Measurements from ENCODE around the gene RPIA.

RPIA gene

DNA sequence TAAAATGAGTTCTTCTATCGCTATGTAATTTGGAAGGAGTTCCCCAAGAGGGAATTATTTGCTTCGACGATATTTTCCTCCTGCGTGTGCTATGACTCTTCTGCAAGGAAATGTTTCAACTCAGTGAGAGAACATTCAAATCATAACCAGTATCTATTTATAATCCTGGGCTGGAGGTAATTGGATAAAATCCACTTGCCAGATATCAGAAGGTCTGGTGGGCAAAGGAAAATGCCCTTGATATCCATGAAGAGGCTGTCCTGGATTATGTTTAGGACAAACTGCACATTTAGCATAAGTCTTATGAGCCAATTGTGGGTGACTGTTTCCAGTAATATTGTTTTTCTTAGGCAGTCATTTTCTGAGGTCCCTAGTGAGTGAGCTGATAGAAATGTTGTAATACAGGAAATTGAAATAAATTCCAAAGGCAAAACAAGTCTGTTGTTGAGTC lies 17.7 kb downstream of the RPIA start:
- peaks cover 5% of the 10 kb centered on the region for H3K36me3 ChIP-seq
- H3K4me3 ChIP-seq (ENCODE audit: low read depth in 1 of 2, low read length in 1 of 2): no peak overlapping the region
- H3K27ac ChIP-seq: no peak overlapping the region
- H3K4me1 ChIP-seq (ENCODE audit: control insufficient read depth in 1 of 2, insufficient read depth in 1 of 2, low read depth in 1 of 2, low read length in 1 of 2): peaks cover 4% of the 10 kb centered on the region in 2 experiments
- no peaks in the 10 kb centered on the region for H3K27me3 ChIP-seq
- TF ChIP-seq CTCF (IDR thresholded peaks at IDR 0.05): no peak
- no peaks in the 10 kb centered on the region for H3K9me3 ChIP-seq

DNA sequence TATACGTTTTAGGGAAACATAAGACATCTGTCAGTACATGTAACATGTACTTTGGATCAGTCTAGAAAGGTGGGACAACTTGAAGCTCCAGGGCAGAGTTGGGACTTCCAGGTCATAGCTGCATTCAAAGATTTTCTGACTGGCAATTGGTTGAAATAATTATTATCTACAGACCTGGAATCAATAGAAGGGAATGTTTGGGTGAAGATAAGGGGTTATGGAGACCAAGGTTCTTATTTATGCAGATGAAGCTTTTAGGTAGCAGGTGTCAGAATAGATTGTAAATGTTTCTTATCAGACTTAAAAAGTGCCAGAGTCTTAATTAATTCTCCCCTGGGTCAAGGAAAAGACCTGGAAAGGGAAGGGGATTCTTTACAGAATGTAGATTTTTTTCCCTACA lies 19.8 kb downstream of the RPIA start:
- Histone ChIP-seq H3K9me3 (no peaks in the 10 kb centered on the region), H3K27me3 (no peaks in the 10 kb centered on the region), H3K36me3 (no peaks in the 10 kb centered on the region), H3K27ac (no peak overlapping the region), H3K4me1 (ENCODE audit: control insufficient read depth in 1 of 2, insufficient read depth in 1 of 2, low read depth in 1 of 2, low read length in 1 of 2) (peaks cover 4% of the 10 kb centered on the region in 2 experiments), H3K4me3 (ENCODE audit: low read depth in 1 of 2, low read length in 1 of 2) (no peak overlapping the region)
- TF ChIP-seq CTCF (IDR thresholded peaks at IDR 0.05): no peak

GRCh38 chr2:88711897-88712296 lies 20.4 kb downstream of the RPIA start:
- no peak overlapping the region for H3K27ac ChIP-seq
- TF ChIP-seq CTCF (IDR thresholded peaks at IDR 0.05): no peak
- peaks cover 4% of the 10 kb centered on the region in 2 experiments for H3K4me1 ChIP-seq (ENCODE audit: control insufficient read depth in 1 of 2, insufficient read depth in 1 of 2, low read depth in 1 of 2, low read length in 1 of 2)
- H3K4me3 ChIP-seq (ENCODE audit: low read depth in 1 of 2, low read length in 1 of 2): no peak overlapping the region
- no peaks in the 10 kb centered on the region for H3K9me3 ChIP-seq
- no peaks in the 10 kb centered on the region for H3K36me3 ChIP-seq
- H3K27me3 ChIP-seq: no peaks in the 10 kb centered on the region

DNA sequence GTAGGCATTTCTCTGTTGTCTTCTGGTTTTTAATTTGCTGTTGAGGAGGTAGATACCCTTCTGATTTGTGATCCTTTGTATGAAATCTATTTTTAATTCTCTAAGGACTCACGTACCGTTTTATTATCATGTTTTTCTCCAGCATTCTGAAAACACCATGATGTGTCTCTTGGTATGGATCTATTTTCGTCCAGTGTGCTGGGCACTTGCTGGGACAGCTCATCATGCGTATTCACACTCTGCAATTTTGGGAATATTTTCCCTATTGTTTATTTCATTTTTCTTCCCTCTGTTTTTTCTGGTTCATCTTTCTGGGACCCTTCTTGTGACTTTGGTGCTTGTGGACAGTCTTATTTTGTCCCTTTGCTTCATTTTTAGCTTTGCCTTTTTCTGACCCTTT lies 21.9 kb downstream of the RPIA start:
- H3K27ac ChIP-seq: no peak overlapping the region
- H3K4me1 ChIP-seq (ENCODE audit: control insufficient read depth in 1 of 2, insufficient read depth in 1 of 2, low read depth in 1 of 2, low read length in 1 of 2): peaks cover 4% of the 10 kb centered on the region in 2 experiments
- H3K27me3 ChIP-seq: no peaks in the 10 kb centered on the region
- no peaks in the 10 kb centered on the region for H3K36me3 ChIP-seq
- no peak for TF ChIP-seq CTCF (IDR thresholded peaks at IDR 0.05)
- H3K4me3 ChIP-seq (ENCODE audit: low read depth in 1 of 2, low read length in 1 of 2): no peak overlapping the region
- H3K9me3 ChIP-seq: no peaks in the 10 kb centered on the region

DNA sequence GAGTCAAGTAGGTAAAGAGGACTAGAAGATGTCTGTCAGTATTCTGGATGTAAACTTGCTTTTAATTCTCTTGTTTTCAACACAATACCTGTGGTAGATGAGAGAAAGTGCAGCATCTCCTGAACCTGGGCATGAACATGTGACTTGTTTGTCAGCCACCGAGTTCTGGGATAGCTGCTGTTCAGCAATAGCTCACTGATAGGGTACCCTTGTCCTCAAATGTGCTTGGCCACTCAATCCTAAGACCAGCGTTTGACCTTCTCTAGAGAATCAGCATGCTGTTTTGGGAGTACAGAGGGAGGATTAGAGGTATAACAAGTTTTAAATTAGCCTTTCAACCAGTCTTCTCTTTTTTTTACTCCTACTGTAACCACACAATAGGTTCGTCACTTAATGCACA lies 23.2 kb downstream of the RPIA start:
- Histone ChIP-seq H3K9me3 (no peaks in the 10 kb centered on the region), H3K4me1 (ENCODE audit: control insufficient read depth in 1 of 2, insufficient read depth in 1 of 2, low read depth in 1 of 2, low read length in 1 of 2) (no peaks in the 10 kb centered on the region), H3K27me3 (no peaks in the 10 kb centered on the region), H3K4me3 (ENCODE audit: low read depth in 1 of 2, low read length in 1 of 2) (no peak overlapping the region), H3K36me3 (no peaks in the 10 kb centered on the region), H3K27ac (no peak overlapping the region)
- no peak for TF ChIP-seq CTCF (IDR thresholded peaks at IDR 0.05)

DNA sequence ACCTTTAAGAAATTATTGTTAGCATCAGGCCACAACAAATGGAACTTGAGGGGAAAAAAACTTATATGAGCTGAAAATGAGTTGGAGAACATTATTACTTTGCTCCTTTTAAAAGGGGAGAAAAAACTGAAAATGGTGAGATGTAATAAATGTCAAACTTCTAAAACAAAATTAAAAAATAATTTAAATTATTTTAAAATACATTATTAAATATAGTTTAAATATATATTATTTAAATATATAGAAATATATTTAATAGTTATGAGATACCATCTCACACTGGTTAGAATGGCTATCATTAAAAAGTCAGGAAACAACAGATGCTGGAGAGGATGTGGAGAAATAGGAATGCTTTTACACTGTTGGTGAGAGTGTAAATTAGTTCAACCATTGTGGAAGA lies 28.9 kb downstream of the RPIA start:
- no peaks in the 10 kb centered on the region for H3K27me3 ChIP-seq
- no peaks in the 10 kb centered on the region for H3K9me3 ChIP-seq
- no peak overlapping the region for H3K27ac ChIP-seq
- peaks cover 4% of the 10 kb centered on the region for H3K36me3 ChIP-seq
- no peak overlapping the region for H3K4me3 ChIP-seq (ENCODE audit: low read depth in 1 of 2, low read length in 1 of 2)
- no peak for TF ChIP-seq CTCF (IDR thresholded peaks at IDR 0.05)
- no peaks in the 10 kb centered on the region for H3K4me1 ChIP-seq (ENCODE audit: control insufficient read depth in 1 of 2, insufficient read depth in 1 of 2, low read depth in 1 of 2, low read length in 1 of 2)
